Activated CD4-positive, alpha-beta T cell treated with anti-CD3 and anti-CD28 coated beads for 4 hours (primary cell): ENCODE measurements around the gene GSTA5.
"Not testable (repeated sequence)": the region's sequence is repeated elsewhere in the genome, so short reads cannot be mapped to it uniquely, and the experiment has no call there.

ENCODE experiments used
- DNase-seq, 2 donors: peaks; one replicate each; pipeline ENCODE4 v3.0.0-alpha.2; 2020

GSTA5 gene

GRCh38 chr6:52830869-52831268 lies 9.7 kb downstream of the GSTA5 start:
- not testable (repeated sequence) for DNase-seq

- DNase-seq = no peak
These were observed 11.4 kb downstream of the GSTA5 start for GRCh38 chr6:52829046-52829817.

GRCh38 chr6:52828621-52829020 lies 12.0 kb downstream of the GSTA5 start:
- not testable (repeated sequence) for DNase-seq

GRCh38 chr6:52827073-52827783 lies 13.4 kb downstream of the GSTA5 start:
- DNase-seq = not testable (repeated sequence)

GRCh38 chr6:52826513-52826912 lies 14.1 kb downstream of the GSTA5 start:
- no peak for DNase-seq

GRCh38 chr6:52825900-52826459 lies 14.6 kb downstream of the GSTA5 start:
- not testable (repeated sequence) for DNase-seq

- not testable (repeated sequence) for DNase-seq
These were observed 15.3 kb downstream of the GSTA5 start for GRCh38 chr6:52825270-52825793.

GRCh38 chr6:52821842-52822241 lies 18.8 kb downstream of the GSTA5 start:
- no peak for DNase-seq

GRCh38 chr6:52820198-52820597 lies 20.4 kb downstream of the GSTA5 start:
- DNase-seq = no peak

GRCh38 chr6:52815167-52816092 lies 25.2 kb downstream of the GSTA5 start:
- DNase-seq = peak; percentile 7 to 37

- not testable (repeated sequence) for DNase-seq
These were observed 26.1 kb downstream of the GSTA5 start for GRCh38 chr6:52814545-52814944.

- not testable (repeated sequence) for DNase-seq
These were observed 30.8 kb downstream of the GSTA5 start for GRCh38 chr6:52809777-52810176.

GRCh38 chr6:52808660-52809059 lies 32.0 kb downstream of the GSTA5 start:
- no peak for DNase-seq

GRCh38 chr6:52803668-52804255 lies 36.9 kb downstream of the GSTA5 start, which contains the start of gene GSTA1:
Gene GSTA1, minus strand, starts transcription at chr6:52803816. Its CDS starts 4,549 bp downstream, at chr6:52799267.
- DNase-seq = not testable (repeated sequence)

- no peak for DNase-seq
These were observed 37.8 kb downstream of the GSTA5 start for GRCh38 chr6:52802806-52803205.

GRCh38 chr6:52801188-52801841 lies 39.3 kb downstream of the GSTA5 start:
- no peak for DNase-seq

GRCh38 chr6:52799272-52799671 lies 41.3 kb downstream of the GSTA5 start:
- DNase-seq = not testable (repeated sequence)

- not testable (repeated sequence) for DNase-seq
These were observed 46.2 kb downstream of the GSTA5 start for GRCh38 chr6:52794366-52794765.

GRCh38 chr6:52790861-52791260 lies 49.8 kb downstream of the GSTA5 start:
- DNase-seq = no peak

GRCh38 chr6:52789658-52790057 lies 51.0 kb downstream of the GSTA5 start:
- not testable (repeated sequence) for DNase-seq

GRCh38 chr6:52788478-52788877 lies 52.1 kb downstream of the GSTA5 start:
- DNase-seq = no peak
